ENCODE data around the gene UGT2B15.
"Not testable (repeated sequence)": the region's sequence is repeated elsewhere in the genome, so short reads cannot be mapped to it uniquely, and the experiment has no call there.

The UGT2B15 gene

GRCh38 chr4:68655764-68656444, 14.5 kb downstream of the UGT2B15 start:
- no peak for DNase-seq

- no peak for DNase-seq
Measured at GRCh38 chr4:68654946-68655721, 15.3 kb downstream of the UGT2B15 start.

- DNase-seq = no peak
Measured at GRCh38 chr4:68651932-68652331, 18.5 kb downstream of the UGT2B15 start.

- DNase-seq = no peak
Measured at GRCh38 chr4:68630371-68630770, 40.1 kb downstream of the UGT2B15 start.

GRCh38 chr4:68622731-68623130, 47.7 kb downstream of the UGT2B15 start:
- DNase-seq = not testable (repeated sequence)

- DNase-seq = no peak
Measured at GRCh38 chr4:68617003-68617698, 53.3 kb downstream of the UGT2B15 start.

GRCh38 chr4:68615699-68616422, 54.6 kb downstream of the UGT2B15 start:
- no peak for DNase-seq

GRCh38 chr4:68613752-68614151, 56.7 kb downstream of the UGT2B15 start:
- no peak for DNase-seq

GRCh38 chr4:68606240-68606639, 64.2 kb downstream of the UGT2B15 start:
- no peak for DNase-seq

- DNase-seq = no peak
Measured at GRCh38 chr4:68599150-68599549, 71.3 kb downstream of the UGT2B15 start.

- DNase-seq = no peak
Measured at GRCh38 chr4:68597482-68597881, 73.0 kb downstream of the UGT2B15 start.
